Esophagus (tissue), 2 donors: ENCODE data around the gene MANF. TPM values are rescaled to one million over a fixed set of nuclear protein-coding genes. Genes with fewer than 3 reads are reported as not detected.

Source experiments
- polyA plus RNA-seq, 2 donors: library from polyadenylated mRNA; stranded (reverse); fragments of 200-250 nt; gene quantifications; one replicate each; pipeline ENCODE4 v1.2.3, GENCODE V29; 2013
- donor health status: healthy with polysubstance abuse.
- donor health status: Bipolar disorder and iron deficiency.

The MANF gene
- polyA plus RNA-seq, 2 donors, result 31.2 to 82.3 TPM

Other genes starting within 250 kb of the MANF start
- 10 to 100 TPM in 1 of 2 donors, 1 to 10 TPM in 1; 7.9 to 16.2 TPM for gene RBM15B, start 6.0 kb downstream of the MANF start, polyA plus RNA-seq
- gene DCAF1, start 114.7 kb downstream of the MANF start, polyA plus RNA-seq, result 1 to 10 TPM; 4.9 to 8.0 TPM
- gene RAD54L2, start 153.4 kb downstream of the MANF start, polyA plus RNA-seq, result 1 to 10 TPM; 1.9 to 3.3 TPM